Heart right ventricle (tissue), 16 donors: ENCODE measurements around the gene WDR64. TPM values are rescaled to one million over a fixed set of nuclear protein-coding genes. Genes with fewer than 3 reads are reported as not detected.
"Not testable (repeated sequence)": the region's sequence is repeated elsewhere in the genome, so short reads cannot be mapped to it uniquely, and the experiment has no call there.

Source experiments
- ATAC-seq, 8 donors: fragments of 200-7000 bp; cut with Tn5 transposase; one replicate each; pipeline ENCODE4 v1.9.1; 2020; ENCODE audit warnings: mild to moderate bottlenecking in 8 of 8, moderate library complexity in 8 of 8, moderate number of reproducible peaks in 1 of 8
- DNase-seq, 2 donors: peaks; one replicate each; pipeline ENCODE4 v3.0.0-alpha.2; 2020
- H3K27ac ChIP-seq, 10 donors: fragments of 200-600 bp; sonication (generic) in 2 of 10; one replicate each; pipeline versions ENCODE4 v1.5.0 to v1.8.0; 2020 to 2022; ENCODE audit warnings: mild to moderate bottlenecking in 3 of 10
- H3K27me3 ChIP-seq, 7 donors: fragments of 200-600 bp; one replicate each; pipeline ENCODE4 v1.8.0; 2021 to 2022; ENCODE audit warnings: mild to moderate bottlenecking in 2 of 7
- H3K36me3 ChIP-seq, 9 donors: fragments of 200-600 bp; sonication (generic) in 1 of 9; one replicate each; pipeline versions ENCODE4 v1.5.0 to v1.8.0; 2020 to 2022; ENCODE audit warnings: mild to moderate bottlenecking in 2 of 9
- H3K4me1 ChIP-seq, 9 donors: fragments of 200-600 bp; sonication (generic) in 1 of 9; one replicate each; pipeline versions ENCODE4 v1.5.0 to v1.8.0; 2020 to 2022; ENCODE audit warnings: mild to moderate bottlenecking in 4 of 9
- H3K4me3 ChIP-seq, 10 donors: fragments of 200-600 bp; sonication (generic) in 2 of 10; one replicate each; pipeline versions ENCODE4 v1.5.0 to v1.8.0; 2020 to 2022; ENCODE audit warnings: mild to moderate bottlenecking in 7 of 10, moderate library complexity in 2 of 10
- H3K9me3 ChIP-seq, 11 donors: fragments of 200-600 bp in 10 of 11; sonication (generic) in 2 of 11; one replicate each; pipeline versions ENCODE4 v1.5.0 to v1.8.0; 2013 to 2022; ENCODE audit warnings: mild to moderate bottlenecking in 2 of 11, control low read depth in 1 of 11, moderate library complexity in 1 of 11
- WGBS, 2 donors: extraction: QIAGEN DNeasy Blood & Tissue Kit; methylation state at CpG; one replicate each; pipeline ENCODE4 v1.1.7; 2013; ENCODE audit warnings: inconsistent platforms in 1 of 2; 5-methylcytosine and 5-hydroxymethylcytosine counted together
- intact Hi-C, 10 donors: fragments of 100-400 bp; cut with DNase I; formaldehyde crosslinking; loops; one replicate each; pipeline versions ENCODE4 v1.11.1 to v1.14.2; 2022
- polyA plus RNA-seq, 2 donors: library from polyadenylated mRNA; stranded (reverse); fragments of 200-250 nt; gene quantifications; one replicate each; pipeline ENCODE4 v1.2.3, GENCODE V29; 2013
- total RNA-seq, 10 donors: library from RNA; stranded (reverse); fragmentation: NEBNext Ultra II Directional in 3 of 10; extraction: Animal tissue kit (Norgen Biotek cat#: 25700) in 3 of 10; gene quantifications; one replicate each; pipeline versions ENCODE4 v1.2.1 to v1.2.4, GENCODE V29; 2021 to 2023
- TF ChIP-seq, protein P1 (sequence below), 9 donors: fragments of 200-600 bp; sonication (generic) in 2 of 9; IDR thresholded peaks; one replicate each; pipeline versions ENCODE4 v1.5.0 to v1.8.0; 2021 to 2022; ENCODE audit warnings: antibody characterized with exemption in 9 of 9, mild to moderate bottlenecking in 5 of 9, moderate library complexity in 1 of 9
- donor health status: Arrhythmogenic right ventricular cardiomyopathy.
- donor health status: ischemic (EF 13 %, LVEDD 7.1; RV severe dilation, severe dysfunction).
- donor health status: healthy with polysubstance abuse.
- donor health status: DM: no; HTN: yes; CAD: no.
- donor health status: DM: no; HTN: no; CAD: no.
- donor health status: ischemic (EF 25% LVEDD 6.9; RV normal size, moderate dysfunction).
- donor health status: ischemic (EF 25% LVEDD 5.7; RV mildly dilated, moderate dysfunction).
- donor health status: healthy.
- donor health status: DM: yes; HTN: yes; CAD: no.
- donor health status: Ischemic cardiomyopathy.
- donor health status: ischemic (EF 35%, LVEDD 5.7; RV mildly dilated, moderate dysfunction).
- donor health status: nonischemic (EF 11% LVEDD 7.7; RV severe dilation, severe dysfunction).
- donor health status: DM: yes; HTN: yes; CAD: no.
- donor health status: PGD.
- donor health status: ischemic (EF 29% LVEDD 5.4; RV normal size, mild dysfunction).
- donor health status: nonischemic (EF 23%, LVEDD 6.1; RV moderate dilation, normal function).

Gene WDR64
- total and polyA plus RNA-seq, 12 donors, result 0.59 TPM; not detected in 11

DNA sequence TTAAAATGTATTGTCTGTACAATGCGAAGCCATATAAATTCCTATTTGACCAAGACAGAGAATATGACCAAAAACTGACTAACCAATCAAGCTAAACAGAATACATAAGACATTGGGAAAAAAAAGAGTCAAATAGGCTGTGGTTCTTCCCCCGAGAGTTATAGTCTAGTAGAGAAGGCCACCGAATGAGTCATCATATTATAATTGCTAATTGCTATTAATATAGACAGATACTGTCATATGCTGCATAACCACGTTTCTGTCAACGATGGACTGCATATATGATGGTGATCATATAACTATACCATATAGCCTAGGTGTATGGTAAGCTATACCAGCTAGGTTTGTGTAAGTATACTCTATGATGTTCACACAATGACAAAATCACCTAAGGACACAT, 82.5 kb downstream of the WDR64 start:
- H3K36me3 ChIP-seq, result no peaks in the 10 kb centered on the region
- DNase-seq, result no peak
- TF ChIP-seq, protein P1, sequence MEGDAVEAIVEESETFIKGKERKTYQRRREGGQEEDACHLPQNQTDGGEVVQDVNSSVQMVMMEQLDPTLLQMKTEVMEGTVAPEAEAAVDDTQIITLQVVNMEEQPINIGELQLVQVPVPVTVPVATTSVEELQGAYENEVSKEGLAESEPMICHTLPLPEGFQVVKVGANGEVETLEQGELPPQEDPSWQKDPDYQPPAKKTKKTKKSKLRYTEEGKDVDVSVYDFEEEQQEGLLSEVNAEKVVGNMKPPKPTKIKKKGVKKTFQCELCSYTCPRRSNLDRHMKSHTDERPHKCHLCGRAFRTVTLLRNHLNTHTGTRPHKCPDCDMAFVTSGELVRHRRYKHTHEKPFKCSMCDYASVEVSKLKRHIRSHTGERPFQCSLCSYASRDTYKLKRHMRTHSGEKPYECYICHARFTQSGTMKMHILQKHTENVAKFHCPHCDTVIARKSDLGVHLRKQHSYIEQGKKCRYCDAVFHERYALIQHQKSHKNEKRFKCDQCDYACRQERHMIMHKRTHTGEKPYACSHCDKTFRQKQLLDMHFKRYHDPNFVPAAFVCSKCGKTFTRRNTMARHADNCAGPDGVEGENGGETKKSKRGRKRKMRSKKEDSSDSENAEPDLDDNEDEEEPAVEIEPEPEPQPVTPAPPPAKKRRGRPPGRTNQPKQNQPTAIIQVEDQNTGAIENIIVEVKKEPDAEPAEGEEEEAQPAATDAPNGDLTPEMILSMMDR (IDR thresholded peaks at IDR 0.05), result no peak
- no peak overlapping the region for H3K4me3 ChIP-seq
- intact Hi-C loops, result no loop called here
- no peaks in the 10 kb centered on the region for H3K9me3 ChIP-seq
- WGBS, 2 donors, result 76 to 81% methylated on average over 5 of the region's 5 CpGs
- H3K27me3 ChIP-seq, result peaks cover 0 to 10% (median 0%) of the 10 kb centered on the region in 7 donors
- H3K27ac ChIP-seq, result no peak overlapping the region
- no peak for ATAC-seq
- H3K4me1 ChIP-seq, result no peaks in the 10 kb centered on the region

DNA sequence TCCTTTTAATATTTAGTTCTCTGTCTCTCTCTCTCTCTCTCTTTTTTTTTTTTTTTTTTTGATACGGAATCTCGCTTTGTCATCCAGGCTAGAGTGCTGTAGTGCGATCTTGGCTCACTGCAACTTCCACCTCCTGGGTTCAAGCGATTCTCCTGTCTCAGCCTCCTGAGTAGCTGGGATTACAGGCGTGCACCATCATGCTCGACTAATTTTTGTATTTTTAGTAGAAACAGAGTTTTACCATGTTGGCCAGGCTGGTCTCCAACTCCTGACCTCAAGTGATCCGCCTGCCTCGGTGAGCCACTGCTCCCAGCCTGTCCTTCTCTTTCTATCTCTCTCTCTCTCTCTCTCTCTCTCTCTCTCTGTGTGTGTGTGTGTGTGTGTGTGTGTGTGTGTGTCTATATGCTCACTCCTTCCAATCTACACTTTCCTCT, 83.4 kb downstream of the WDR64 start:
- not testable (repeated sequence) for H3K9me3 ChIP-seq

DNA sequence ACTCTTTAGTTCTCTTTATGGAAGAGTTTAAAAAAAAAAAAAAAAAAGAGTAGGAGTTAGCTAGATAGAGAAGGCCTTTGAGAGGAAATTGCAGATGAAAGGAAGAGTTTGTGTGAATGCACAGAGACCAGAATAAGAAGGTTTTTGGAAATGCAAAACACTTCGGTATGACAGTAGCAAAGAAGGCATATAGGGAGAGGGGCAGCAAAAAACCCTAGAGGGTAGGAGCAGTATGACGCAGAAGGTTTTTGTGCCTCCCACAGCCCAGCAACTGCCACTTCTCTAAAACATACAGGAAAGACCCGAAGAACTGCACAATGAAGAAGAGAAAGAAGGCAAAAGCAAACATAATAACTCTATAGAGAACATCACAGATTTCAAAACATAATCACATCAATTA, 84.3 kb downstream of the WDR64 start:
- no peak for DNase-seq
- no peak overlapping the region for H3K27ac ChIP-seq
- WGBS, 2 donors, result 74 to 87% methylated on average over 3 of the region's 3 CpGs
- no peaks in the 10 kb centered on the region for H3K4me1 ChIP-seq
- H3K9me3 ChIP-seq, result no peaks in the 10 kb centered on the region
- no peak for ATAC-seq
- peaks cover 0 to 21% (median 0%) of the 10 kb centered on the region in 7 donors for H3K27me3 ChIP-seq
- TF ChIP-seq, protein P1 (IDR thresholded peaks at IDR 0.05), result no peak
- no peaks in the 10 kb centered on the region for H3K36me3 ChIP-seq
- intact Hi-C loops, result no loop called here
- H3K4me3 ChIP-seq, result no peak overlapping the region

More for the DNA sequence above, 83.4 kb downstream of the WDR64 start:
- DNase-seq, H3K36me3 ChIP-seq, H3K4me1 ChIP-seq, intact Hi-C loops, H3K4me3 ChIP-seq, ATAC-seq, H3K27ac ChIP-seq: not testable (repeated sequence)
- WGBS, 2 donors, result 75 to 83% methylated on average over 8 of the region's 8 CpGs
- peaks cover 0 to 20% (median 0%) of the 10 kb centered on the region in 7 donors for H3K27me3 ChIP-seq

DNA sequence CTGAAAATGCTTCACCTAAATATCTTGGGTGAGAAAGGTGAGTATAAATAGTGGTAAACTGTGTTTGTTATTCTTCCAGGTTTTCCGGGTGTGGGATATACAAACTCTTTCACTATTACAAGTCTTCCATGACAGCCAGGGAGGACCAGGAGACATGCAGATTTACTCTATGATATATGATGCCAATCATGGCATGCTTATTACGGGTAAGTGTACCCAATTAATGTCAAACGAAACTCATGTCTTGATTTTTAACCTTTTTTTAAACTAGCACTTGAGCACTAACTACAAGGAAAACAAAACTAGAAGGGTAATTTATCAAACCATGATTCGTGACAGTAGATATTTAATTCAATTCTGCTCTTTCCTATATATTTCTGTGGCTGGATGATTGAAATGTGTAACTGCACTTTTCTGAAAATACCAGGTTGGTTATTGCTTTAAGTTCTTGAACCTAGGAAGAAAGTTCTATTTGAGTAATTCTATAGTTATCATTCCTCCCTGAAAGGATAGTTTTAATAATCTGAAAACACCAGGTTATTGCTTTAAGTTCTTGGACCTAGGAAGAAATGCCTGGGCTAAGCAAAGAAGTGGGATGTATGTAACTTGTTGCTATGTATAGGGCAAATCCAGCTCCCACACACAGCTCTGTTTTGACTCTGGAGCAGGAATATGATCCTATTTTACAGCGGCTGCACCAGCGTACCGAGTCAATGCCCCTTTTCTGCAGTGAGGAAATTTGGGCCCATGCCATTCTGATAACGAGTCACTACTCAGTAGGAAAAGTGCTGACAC, 86.4 kb downstream of the WDR64 start:
- no peaks in the 10 kb centered on the region for H3K36me3 ChIP-seq
- H3K4me1 ChIP-seq, result no peaks in the 10 kb centered on the region
- DNase-seq, result no peak
- H3K27me3 ChIP-seq, result peaks cover 0 to 29% (median 0%) of the 10 kb centered on the region in 7 donors
- 51 to 54% methylated on average over 8 of the region's 8 CpGs for WGBS, 2 donors
- no peaks in the 10 kb centered on the region for H3K9me3 ChIP-seq
- TF ChIP-seq, protein P1 (IDR thresholded peaks at IDR 0.05), result no peak
- intact Hi-C loops, result no loop called here
- H3K27ac ChIP-seq, result no peak overlapping the region
- no peak overlapping the region for H3K4me3 ChIP-seq
- no peak for ATAC-seq

DNA sequence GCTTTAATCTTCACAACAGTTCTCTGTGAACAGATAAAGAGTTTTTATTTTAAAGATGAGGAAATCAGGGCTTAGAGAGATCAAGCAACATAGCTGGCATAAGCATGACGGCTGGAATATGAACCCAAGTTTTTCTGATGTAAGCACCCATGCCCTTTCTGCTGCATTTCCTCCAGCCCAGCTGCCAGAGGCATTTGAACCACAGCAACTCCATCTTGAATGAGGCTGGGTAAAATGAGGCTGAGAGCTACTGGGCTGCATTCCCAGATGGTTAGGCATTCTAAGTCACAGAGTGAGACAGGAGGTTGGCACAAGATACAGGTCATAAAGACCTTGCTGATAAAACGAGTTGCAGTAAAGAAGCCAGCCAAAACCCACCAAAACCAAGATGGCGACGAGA, 90.0 kb downstream of the WDR64 start:
- H3K36me3 ChIP-seq, result no peaks in the 10 kb centered on the region
- ATAC-seq (no peak), DNase-seq (no peak)
- TF ChIP-seq, protein P1 (IDR thresholded peaks at IDR 0.05), result no peak
- H3K4me3 ChIP-seq, result no peak overlapping the region
- intact Hi-C loops, result no loop called here
- no peak overlapping the region for H3K27ac ChIP-seq
- 62 to 68% methylated on average over 4 of the region's 4 CpGs for WGBS, 2 donors
- H3K27me3 ChIP-seq, result peaks cover 0 to 24% (median 3%) of the 10 kb centered on the region in 7 donors
- H3K9me3 ChIP-seq, result no peaks in the 10 kb centered on the region
- H3K4me1 ChIP-seq, result no peaks in the 10 kb centered on the region
